ENCODE results near the gene NTM. TPM values are rescaled to one million over a fixed set of nuclear protein-coding genes. Genes with fewer than 3 reads are reported as not detected.

Gene NTM
- total and polyA plus RNA-seq, 2 of the 8 experiments (the other 6 are each of a cell fraction or from before 2014, with no cell fraction given) = 13.4 to 20.0 TPM

GRCh38 chr11:131612533-131612932, 242.1 kb downstream of the NTM start:
- Histone ChIP-seq H2BK120ac (replicated peaks; ENCODE audit: low read depth, low read length) (no peak overlapping the region), H3K14ac (ENCODE audit: insufficient read length) (no peak overlapping the region), H3K9me3 (ENCODE audit: insufficient read depth in 2 of 2, low read depth in 1 of 2, low read length in 1 of 2) (no peaks in the 10 kb centered on the region), H3K18ac (ENCODE audit: extremely low read depth, low read length) (no peak overlapping the region), H3K79me2 (ENCODE audit: control insufficient read depth in 1 of 2, insufficient read depth in 2 of 2, low read length in 2 of 2) (no peaks in the 10 kb centered on the region), H2BK20ac (ENCODE audit: low read length) (no peak overlapping the region), H2BK12ac (ENCODE audit: low read depth, low read length) (no peak overlapping the region), H4K5ac (ENCODE audit: insufficient read length, low read depth, low read length) (no peak overlapping the region), H2BK15ac (ENCODE audit: low read length) (no peak overlapping the region), H3K9ac (replicated peaks in 1 of 4; ENCODE audit: extremely low read depth in 1 of 4, low read depth in 3 of 4, low read length in 3 of 4) (no peak overlapping the region), H4K8ac (ENCODE audit: extremely low read depth, insufficient read depth, low read length) (no peak overlapping the region; the same call in 1 of the 2 replicates), H3K27me3 (replicated peaks in 1 of 4; ENCODE audit: control insufficient read depth in 3 of 4, extremely low read depth in 1 of 4, insufficient read depth in 3 of 4, low read length in 3 of 4) (peaks cover 0 to 4% (median 3%) of the 10 kb centered on the region in 4 experiments; a peak in 3 of 7 replicates), H4K91ac (replicated peaks; ENCODE audit: insufficient read length, low read length) (no peak overlapping the region), H3K23ac (ENCODE audit: insufficient read length) (no peak overlapping the region), H3K4me3 (ENCODE audit: extremely low read depth in 1 of 4, insufficient read depth in 2 of 4, low read depth in 3 of 4, low read length in 4 of 4) (no peak overlapping the region), H2AK5ac (ENCODE audit: low read depth, low read length) (no peak overlapping the region), H3K4me2 (ENCODE audit: insufficient read depth in 1 of 2, low read depth in 2 of 2, low read length in 2 of 2) (no peak overlapping the region), H2BK5ac (ENCODE audit: low read depth, low read length) (no peak overlapping the region), H2AFZ (ENCODE audit: low read length) (no peak overlapping the region), H3K36me3 (ENCODE audit: control insufficient read depth in 2 of 4, insufficient read depth in 4 of 4, low read length in 3 of 4) (no peaks in the 10 kb centered on the region), H3K27ac (ENCODE audit: low read depth, low read length) (no peak overlapping the region), H3K4ac (replicated peaks; ENCODE audit: insufficient read length, low read depth, low read length) (no peak overlapping the region), H4K20me1 (replicated peaks in 1 of 2; ENCODE audit: control insufficient read depth in 1 of 2, insufficient read depth in 2 of 2, low read length in 2 of 2) (no peaks in the 10 kb centered on the region), H3K4me1 (replicated peaks in 1 of 4; ENCODE audit: control insufficient read depth in 3 of 4, insufficient read depth in 4 of 4, low read length in 3 of 4) (peaks cover 2 to 13% (median 6%) of the 10 kb centered on the region in 4 experiments; a peak in 4 of 7 replicates), H3K56ac (replicated peaks; ENCODE audit: insufficient read length, low read depth, low read length) (no peak overlapping the region), H3K79me1 (ENCODE audit: low read depth, low read length) (no peaks in the 10 kb centered on the region), H3K23me2 (ENCODE audit: low read depth, low read length) (no peaks in the 10 kb centered on the region)
- ChIA-PET CTCF (ENCODE audit: partially characterized antibody) (interaction anchor here (0.6 to 16.7 kb wide), 10 partner anchors 9 to 1062 kb away, joined by 3 to 150 read pairs (median 5); no protein-coding TSS in a partner anchor), POLR2A (ENCODE audit: partially characterized antibody) (interaction anchor here (1.3 kb wide), 1 partner anchor 33 kb away, joined by 3 read pairs; no protein-coding TSS in a partner anchor)
- WGBS, 2 experiments (ENCODE audit: extremely low coverage in 1 of 2, insufficient coverage in 1 of 2, insufficient read length in 1 of 2, insufficient replicate concordance in 2 of 2, low coverage in 1 of 2, low lambda C conversion rate in 2 of 2, missing lambda C conversion rate in 1 of 2) = 92% methylated on average over 5 of the region's 5 CpGs; no CpG with 5 or more reads in 1 of the 2 experiments
- FAIRE-seq = no peak
- TF ChIP-seq SP1 (IDR thresholded peaks at IDR 0.05; ENCODE audit: low read depth, low read length) = no peak
- no peak for TF ChIP-seq ATF2 (IDR thresholded peaks at IDR 0.05; ENCODE audit: low read length)
- no peak for TF ChIP-seq JUND (IDR thresholded peaks at IDR 0.05; ENCODE audit: low read length)
- no peak for TF ChIP-seq BCL11A (IDR thresholded peaks at IDR 0.05; ENCODE audit: low read depth in 2 of 2, low read length in 2 of 2)
- TF ChIP-seq POLR2AphosphoS5 (IDR thresholded peaks at IDR 0.05; ENCODE audit: low read depth, low read length) = no peak
- TF ChIP-seq TAF7 (optimal IDR thresholded peaks at IDR 0.05; ENCODE audit: borderline replicate concordance, low read depth, low read length) = no peak
- TF ChIP-seq SIX5 (IDR thresholded peaks at IDR 0.05; ENCODE audit: low read depth, low read length) = no peak
- no peak for TF ChIP-seq KDM1A (IDR thresholded peaks at IDR 0.05; ENCODE audit: borderline replicate concordance, low read length)
- TF ChIP-seq CHD1 (IDR thresholded peaks at IDR 0.05; ENCODE audit: low read depth, low read length) = no peak
- TF ChIP-seq E2F6 (IDR thresholded peaks at IDR 0.05) = no peak
- no peak for TF ChIP-seq BRCA1 (IDR thresholded peaks at IDR 0.05; ENCODE audit: low read depth, low read length)
- no peak for TF ChIP-seq EP300 (IDR thresholded peaks at IDR 0.05; ENCODE audit: borderline replicate concordance in 1 of 2, low read depth in 2 of 2, low read length in 2 of 2)
- DNase-seq (ENCODE audit: low read depth in 1 of 2, low spot score in 2 of 2) = no peak
